Astrocyte (in vitro differentiated cells and primary cell): Measurements from ENCODE around the gene CASTOR1. TPM values are rescaled to one million over a fixed set of nuclear protein-coding genes. Genes with fewer than 3 reads are reported as not detected.

Source experiments
- DNase-seq: peaks from one replicate; pipeline ENCODE4 v3.0.0-alpha.2; 2010; ENCODE audit warnings: low read depth
- FAIRE-seq: peaks from 2 replicates; lab custom pipeline; 2011; peaks lifted over from hg19 to GRCh38; lab: Jason Lieb, UNC
- H2AFZ ChIP-seq: 2 replicates; pipeline ENCODE4 v1.6.0; 2012; ENCODE audit warnings: low read depth, low read length, inconsistent platforms
- H3K27ac ChIP-seq: 2 replicates; pipeline ENCODE4 v1.5.1; 2011; ENCODE audit warnings: low read depth, low read length, inconsistent platforms
- H3K27me3 ChIP-seq: 2 replicates; pipeline ENCODE4 v1.6.0; 2011; ENCODE audit warnings: low read length, inconsistent platforms; ENCODE audit not compliant: insufficient read depth
- H3K36me3 ChIP-seq: 2 replicates; pipeline ENCODE4 v1.5.1; 2011; ENCODE audit warnings: low read length, inconsistent platforms; ENCODE audit not compliant: insufficient read depth
- H3K4me1 ChIP-seq: 2 replicates; pipeline ENCODE4 v1.5.1; 2011; ENCODE audit warnings: low read length, inconsistent platforms; ENCODE audit not compliant: insufficient read depth
- H3K4me2 ChIP-seq: 2 replicates; pipeline ENCODE4 v1.6.0; 2012; ENCODE audit warnings: low read length, inconsistent platforms
- H3K4me3 ChIP-seq: 2 replicates; pipeline ENCODE4 v1.5.1; 2011; ENCODE audit warnings: low read depth, mild to moderate bottlenecking, low read length, inconsistent platforms; ENCODE audit not compliant: insufficient read depth
- H3K79me2 ChIP-seq: 2 replicates; pipeline ENCODE4 v1.6.0; 2012; ENCODE audit warnings: mild to moderate bottlenecking, low read length, inconsistent platforms; ENCODE audit not compliant: insufficient read depth
- H3K9ac ChIP-seq: 2 replicates; pipeline ENCODE4 v1.6.0; 2012; ENCODE audit warnings: mild to moderate bottlenecking, low read length, inconsistent platforms
- H3K9me3 ChIP-seq: 2 replicates; pipeline ENCODE4 v1.5.1; 2012; ENCODE audit warnings: low read depth, mild to moderate bottlenecking, low read length, inconsistent platforms; ENCODE audit not compliant: insufficient read depth
- H4K20me1 ChIP-seq: 2 replicates; pipeline ENCODE4 v1.6.0; 2012; ENCODE audit warnings: low read length, inconsistent platforms; ENCODE audit not compliant: insufficient read depth
- H3K27ac Mint-ChIP-seq: one replicate; pipeline ENCODE4 v1.8.0; 2021; ENCODE audit warnings: mild to moderate bottlenecking, mixed read lengths; ENCODE audit not compliant: unreplicated experiment
- H3K27me3 Mint-ChIP-seq: one replicate; pipeline ENCODE4 v1.8.0; 2021; ENCODE audit warnings: low read depth, mixed read lengths; ENCODE audit not compliant: unreplicated experiment
- H3K36me3 Mint-ChIP-seq: one replicate; pipeline ENCODE4 v1.8.0; 2021; ENCODE audit warnings: low read depth, mixed read lengths; ENCODE audit not compliant: unreplicated experiment
- H3K4me1 Mint-ChIP-seq: one replicate; pipeline ENCODE4 v1.8.0; 2021; ENCODE audit warnings: low read depth, mixed read lengths; ENCODE audit not compliant: unreplicated experiment
- H3K4me3 Mint-ChIP-seq: one replicate; pipeline ENCODE4 v1.8.0; 2021; ENCODE audit warnings: mild to moderate bottlenecking, moderate library complexity, mixed read lengths; ENCODE audit not compliant: unreplicated experiment
- H3K9me3 Mint-ChIP-seq: one replicate; pipeline ENCODE4 v1.8.0; 2021; ENCODE audit warnings: mild to moderate bottlenecking, mixed read lengths; ENCODE audit not compliant: unreplicated experiment
- EZH2 ChIP-seq: IDR thresholded peaks from 2 replicates; pipeline ENCODE4 v1.6.1; 2012; ENCODE audit warnings: mild to moderate bottlenecking, low read length, inconsistent platforms; ENCODE audit not compliant: insufficient read depth
- total RNA-seq: library from RNA; stranded (reverse); gene quantifications from 2 replicates; pipeline ENCODE4 v1.2.1, GENCODE V29; 2021
- TF ChIP-seq, protein P1 (sequence below): IDR thresholded peaks from 2 replicates; pipeline ENCODE4 v1.5.1; 2011; ENCODE audit warnings: low read depth, mild to moderate bottlenecking, inconsistent platforms, low read length, moderate library complexity; ENCODE audit not compliant: insufficient read depth

The CASTOR1 gene
- total RNA-seq, 1 donor from 2014 or later, result 15.2 TPM

DNA sequence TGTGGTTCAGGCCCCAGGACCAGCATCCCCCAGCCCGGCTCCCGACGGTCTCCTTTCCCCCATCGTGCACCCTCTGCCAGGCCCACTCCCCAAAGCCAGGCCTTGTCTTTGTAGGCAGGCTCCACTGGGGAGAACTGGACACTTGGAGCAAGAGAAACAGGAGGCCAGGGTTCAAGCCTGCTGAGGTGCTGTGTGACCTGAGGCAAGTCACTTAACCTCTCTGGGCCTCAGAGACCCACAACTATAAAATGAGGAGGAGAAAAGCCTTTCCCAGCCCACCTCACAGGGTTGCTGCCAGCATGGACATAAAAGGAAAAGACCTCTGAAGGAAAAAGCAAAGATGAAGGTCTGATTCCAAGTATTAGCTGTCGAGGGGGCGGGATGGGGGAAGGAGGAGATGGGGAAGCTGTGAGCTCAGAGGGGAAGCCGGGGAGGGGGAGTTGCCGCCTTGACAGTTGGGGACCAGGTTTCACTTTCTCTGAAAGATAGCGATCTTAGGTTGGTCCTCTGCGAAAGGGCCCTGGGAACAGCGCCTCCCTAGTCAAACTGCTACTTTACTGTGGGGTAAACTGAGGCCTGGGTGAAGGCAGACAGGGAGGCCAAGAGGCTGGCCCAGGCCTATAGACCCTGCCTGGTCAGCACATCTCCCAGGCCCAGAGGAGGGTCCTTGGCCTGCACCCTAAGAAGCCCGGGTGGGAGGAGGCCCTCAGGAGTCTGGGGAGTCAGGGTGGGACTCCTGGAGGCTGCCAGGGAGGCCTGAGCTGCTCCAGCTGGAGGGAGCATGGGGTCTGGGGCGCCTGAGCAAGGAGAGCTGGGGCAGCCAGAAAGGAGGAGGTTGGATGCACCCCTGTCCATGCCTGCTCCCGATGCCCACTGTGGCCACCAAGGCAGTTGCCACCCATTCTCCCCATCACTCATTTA is 21.7 kb downstream of the CASTOR1 start:
- no peak overlapping the region for H3K27ac ChIP-seq
- Mint-ChIP-seq H3K27me3 (peaks cover 6% of the 10 kb centered on the region), H3K9me3 (no peaks in the 10 kb centered on the region), H3K36me3 (no peaks in the 10 kb centered on the region), H3K27ac (peak overlapping the region; percentile 18), H3K4me1 (peaks cover 6% of the 10 kb centered on the region), H3K4me3 (no peak overlapping the region)
- TF ChIP-seq, protein P1, sequence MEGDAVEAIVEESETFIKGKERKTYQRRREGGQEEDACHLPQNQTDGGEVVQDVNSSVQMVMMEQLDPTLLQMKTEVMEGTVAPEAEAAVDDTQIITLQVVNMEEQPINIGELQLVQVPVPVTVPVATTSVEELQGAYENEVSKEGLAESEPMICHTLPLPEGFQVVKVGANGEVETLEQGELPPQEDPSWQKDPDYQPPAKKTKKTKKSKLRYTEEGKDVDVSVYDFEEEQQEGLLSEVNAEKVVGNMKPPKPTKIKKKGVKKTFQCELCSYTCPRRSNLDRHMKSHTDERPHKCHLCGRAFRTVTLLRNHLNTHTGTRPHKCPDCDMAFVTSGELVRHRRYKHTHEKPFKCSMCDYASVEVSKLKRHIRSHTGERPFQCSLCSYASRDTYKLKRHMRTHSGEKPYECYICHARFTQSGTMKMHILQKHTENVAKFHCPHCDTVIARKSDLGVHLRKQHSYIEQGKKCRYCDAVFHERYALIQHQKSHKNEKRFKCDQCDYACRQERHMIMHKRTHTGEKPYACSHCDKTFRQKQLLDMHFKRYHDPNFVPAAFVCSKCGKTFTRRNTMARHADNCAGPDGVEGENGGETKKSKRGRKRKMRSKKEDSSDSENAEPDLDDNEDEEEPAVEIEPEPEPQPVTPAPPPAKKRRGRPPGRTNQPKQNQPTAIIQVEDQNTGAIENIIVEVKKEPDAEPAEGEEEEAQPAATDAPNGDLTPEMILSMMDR, result no peak
- TF ChIP-seq EZH2, result no peak
- no peaks in the 10 kb centered on the region for H3K36me3 ChIP-seq
- FAIRE-seq, result no peak
- no peaks in the 10 kb centered on the region for H3K27me3 ChIP-seq
- no peak overlapping the region for H3K4me2 ChIP-seq
- no peak overlapping the region for H3K9ac ChIP-seq
- no peaks in the 10 kb centered on the region for H4K20me1 ChIP-seq
- DNase-seq, result no peak
- peaks cover 10% of the 10 kb centered on the region for H3K4me1 ChIP-seq
- H2AFZ ChIP-seq, result no peak overlapping the region
- H3K4me3 ChIP-seq, result no peak overlapping the region
- H3K9me3 ChIP-seq, result no peaks in the 10 kb centered on the region
- H3K79me2 ChIP-seq, result no peaks in the 10 kb centered on the region

DNA sequence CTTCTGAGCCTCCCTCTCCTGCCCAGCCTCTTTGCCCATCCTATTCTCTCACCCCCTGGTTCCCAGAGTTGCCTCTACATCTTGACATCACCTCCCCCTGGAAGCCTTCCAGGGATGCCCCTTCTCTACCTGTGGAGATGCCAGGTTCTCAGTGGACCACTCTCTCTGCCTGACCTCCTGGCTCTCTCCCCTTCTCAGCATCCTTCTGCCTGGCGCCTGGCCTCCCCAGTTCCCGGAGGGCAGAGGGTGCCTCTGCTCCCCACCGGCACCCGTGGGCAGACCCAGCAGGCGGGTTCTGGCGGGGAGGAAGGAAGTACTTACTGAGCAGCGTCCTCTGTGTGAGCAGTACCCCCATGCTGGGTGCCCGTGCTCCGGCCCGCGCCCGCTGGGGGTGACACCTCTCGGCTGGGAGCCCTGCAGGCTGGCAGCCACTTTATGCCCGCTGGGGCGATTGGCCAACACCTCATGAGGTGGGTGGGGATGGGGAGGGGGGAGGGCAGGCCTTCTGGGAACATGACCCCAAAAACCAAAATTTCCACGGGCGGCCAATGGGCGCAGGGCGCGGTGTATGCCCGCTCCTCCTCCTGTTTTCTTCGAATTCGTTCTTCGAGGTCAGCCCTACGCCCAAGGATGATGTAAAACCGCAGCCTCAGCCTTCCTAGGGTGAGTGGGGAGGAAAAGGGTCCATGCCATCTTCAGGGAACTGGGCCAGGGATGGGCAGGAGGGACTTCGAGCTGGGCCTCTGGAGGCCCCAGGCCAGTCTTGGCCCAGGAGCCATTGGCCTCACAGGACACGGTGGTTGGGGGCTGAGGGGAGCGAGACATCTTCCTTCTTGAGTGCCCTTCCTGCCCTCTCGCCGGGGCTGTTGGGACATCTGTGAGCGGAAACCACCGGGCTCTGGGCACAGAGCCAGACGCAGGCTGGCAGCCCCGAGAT is 22.6 kb downstream of the CASTOR1 start, which contains the start of gene OSM:
TSS of gene OSM (minus strand) at position 407 of the 937 bp plus-strand sequence. CDS start at position 355, 52 bp downstream.
- H3K27ac ChIP-seq, result no peak within 1 kb of the TSS
- TF ChIP-seq, protein P1, result no peak
- no peak for TF ChIP-seq EZH2
- Mint-ChIP-seq H3K4me3 (no peak within 1 kb of the TSS), H3K27me3 (peaks cover 3% of the 10 kb centered on the region), H3K9me3 (no peaks in the 10 kb centered on the region), H3K36me3 (no peaks in the 10 kb centered on the region), H3K4me1 (peaks cover 8% of the 10 kb centered on the region), H3K27ac (no peak within 1 kb of the TSS)
- H3K9ac ChIP-seq, result no peak within 1 kb of the TSS
- no peaks in the 10 kb centered on the region for H3K27me3 ChIP-seq
- H3K4me1 ChIP-seq, result peaks cover 10% of the 10 kb centered on the region
- H2AFZ ChIP-seq, result no peak within 1 kb of the TSS
- DNase-seq (no peak), FAIRE-seq (no peak)
- H3K79me2 ChIP-seq, result no peaks in the 10 kb centered on the region
- H3K4me3 ChIP-seq, result no peak within 1 kb of the TSS
- H3K36me3 ChIP-seq, result no peaks in the 10 kb centered on the region
- H4K20me1 ChIP-seq, result no peaks in the 10 kb centered on the region
- no peak within 1 kb of the TSS for H3K4me2 ChIP-seq
- H3K9me3 ChIP-seq, result no peaks in the 10 kb centered on the region
